ENCODE results near the gene CDH23.

The CDH23 gene

DNA sequence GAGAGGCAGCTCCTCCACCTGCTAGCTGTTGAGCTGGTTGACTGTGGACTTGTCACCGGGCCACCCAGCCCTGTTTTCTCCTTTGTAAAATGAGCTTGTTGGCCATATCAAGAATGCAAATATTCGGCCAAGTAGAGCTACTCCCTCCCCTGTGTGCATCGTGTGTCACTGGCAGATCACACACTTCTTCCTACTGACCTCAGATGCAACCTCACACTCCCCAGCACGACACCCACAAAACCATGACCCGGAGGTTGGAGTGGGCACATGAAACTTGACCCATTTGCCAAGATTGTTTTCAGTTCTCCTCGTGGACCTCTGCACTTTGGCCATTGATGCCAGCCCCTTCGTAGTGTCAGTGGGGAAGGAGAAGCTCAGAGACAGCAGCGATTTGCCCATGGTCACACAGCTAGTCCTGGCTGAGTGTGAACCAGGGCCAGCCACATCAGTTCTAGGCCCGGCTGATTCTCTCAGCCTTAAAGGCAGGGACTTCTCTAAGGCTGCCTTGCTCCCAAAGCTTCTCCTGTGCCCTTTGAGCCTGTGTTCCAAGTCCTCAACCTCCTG, 101.1 kb downstream of the CDH23 start:
- no peak for TF ChIP-seq ZFX (IDR thresholded peaks at IDR 0.05; ENCODE audit: borderline replicate concordance)
- TF ChIP-seq, protein P1, sequence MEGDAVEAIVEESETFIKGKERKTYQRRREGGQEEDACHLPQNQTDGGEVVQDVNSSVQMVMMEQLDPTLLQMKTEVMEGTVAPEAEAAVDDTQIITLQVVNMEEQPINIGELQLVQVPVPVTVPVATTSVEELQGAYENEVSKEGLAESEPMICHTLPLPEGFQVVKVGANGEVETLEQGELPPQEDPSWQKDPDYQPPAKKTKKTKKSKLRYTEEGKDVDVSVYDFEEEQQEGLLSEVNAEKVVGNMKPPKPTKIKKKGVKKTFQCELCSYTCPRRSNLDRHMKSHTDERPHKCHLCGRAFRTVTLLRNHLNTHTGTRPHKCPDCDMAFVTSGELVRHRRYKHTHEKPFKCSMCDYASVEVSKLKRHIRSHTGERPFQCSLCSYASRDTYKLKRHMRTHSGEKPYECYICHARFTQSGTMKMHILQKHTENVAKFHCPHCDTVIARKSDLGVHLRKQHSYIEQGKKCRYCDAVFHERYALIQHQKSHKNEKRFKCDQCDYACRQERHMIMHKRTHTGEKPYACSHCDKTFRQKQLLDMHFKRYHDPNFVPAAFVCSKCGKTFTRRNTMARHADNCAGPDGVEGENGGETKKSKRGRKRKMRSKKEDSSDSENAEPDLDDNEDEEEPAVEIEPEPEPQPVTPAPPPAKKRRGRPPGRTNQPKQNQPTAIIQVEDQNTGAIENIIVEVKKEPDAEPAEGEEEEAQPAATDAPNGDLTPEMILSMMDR (IDR thresholded peaks at IDR 0.05), result no peak
- H3K27ac ChIP-seq, result no peak overlapping the region

GRCh38 chr10:71501402-71501801, 104.7 kb downstream of the CDH23 start:
- no peak overlapping the region for H3K27ac ChIP-seq
- TF ChIP-seq ZFX (IDR thresholded peaks at IDR 0.05; ENCODE audit: borderline replicate concordance), result no peak
- TF ChIP-seq, protein P1 (IDR thresholded peaks at IDR 0.05), result no peak

GRCh38 chr10:71502190-71502589, 105.5 kb downstream of the CDH23 start:
- TF ChIP-seq, protein P1 (IDR thresholded peaks at IDR 0.05), result no peak
- TF ChIP-seq ZFX (IDR thresholded peaks at IDR 0.05; ENCODE audit: borderline replicate concordance), result no peak

DNA sequence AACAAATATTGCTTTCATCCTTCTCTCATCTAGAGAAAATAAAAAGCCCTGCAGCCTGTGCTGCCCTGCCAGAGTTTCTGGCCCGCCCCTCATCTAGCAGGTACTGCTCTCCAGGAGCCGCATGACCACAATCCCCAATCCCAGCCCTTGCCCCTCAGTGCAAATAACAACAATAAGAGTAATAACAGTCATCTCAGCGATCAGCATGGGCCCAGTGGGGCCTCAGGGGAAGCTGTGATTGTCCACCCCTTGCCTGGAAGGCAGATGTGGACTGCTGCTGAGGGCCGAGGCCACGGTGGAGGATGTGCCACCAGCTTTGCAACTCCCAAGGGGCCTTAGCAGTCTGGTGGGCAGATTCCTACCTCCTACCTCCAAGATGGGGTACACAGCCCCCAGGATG, 106.1 kb downstream of the CDH23 start:
- TF ChIP-seq, protein P1 (IDR thresholded peaks at IDR 0.05), result no peak
- TF ChIP-seq ZFX (IDR thresholded peaks at IDR 0.05; ENCODE audit: borderline replicate concordance), result no peak
- H3K27ac ChIP-seq, result no peak overlapping the region

More at GRCh38 chr10:71502190-71502589, 105.5 kb downstream of the CDH23 start:
- H3K27ac ChIP-seq, result no peak overlapping the region

- no peak for TF ChIP-seq ZFX (IDR thresholded peaks at IDR 0.05; ENCODE audit: borderline replicate concordance)
- TF ChIP-seq, protein P1 (IDR thresholded peaks at IDR 0.05), result no peak
- peak overlapping the region; percentile 63 for H3K27ac ChIP-seq
Measured at GRCh38 chr10:71504168-71504567, 107.4 kb downstream of the CDH23 start.

DNA sequence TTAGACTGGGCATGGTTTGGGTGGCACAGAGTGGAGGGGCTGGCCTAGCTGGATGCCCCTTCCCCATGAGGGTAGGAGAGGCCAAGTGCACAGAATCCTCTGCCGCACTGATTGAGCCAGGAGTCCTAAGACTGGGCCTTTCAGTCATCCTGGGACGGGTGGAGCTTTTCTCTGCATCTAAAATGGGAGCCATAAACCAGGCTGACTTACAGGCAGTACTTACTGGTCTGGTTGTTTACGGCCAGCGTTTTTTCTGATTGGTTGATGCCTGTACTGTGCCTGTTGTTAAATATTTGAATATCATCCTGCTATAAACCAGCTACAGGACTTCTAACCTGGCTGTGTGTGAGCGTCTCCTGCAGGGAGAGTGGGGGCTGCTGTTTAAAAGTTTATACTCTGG, 107.8 kb downstream of the CDH23 start:
- TF ChIP-seq, protein P1 (IDR thresholded peaks at IDR 0.05), result no peak
- no peak for TF ChIP-seq ZFX (IDR thresholded peaks at IDR 0.05; ENCODE audit: borderline replicate concordance)
- peak overlapping the region; percentile 63 for H3K27ac ChIP-seq

GRCh38 chr10:71505862-71506261, 109.1 kb downstream of the CDH23 start:
- TF ChIP-seq, protein P1 (IDR thresholded peaks at IDR 0.05), result no peak
- no peak for TF ChIP-seq ZFX (IDR thresholded peaks at IDR 0.05; ENCODE audit: borderline replicate concordance)

More at GRCh38 chr10:71505862-71506261, 109.1 kb downstream of the CDH23 start:
- H3K27ac ChIP-seq, result no peak overlapping the region; the same call in 1 of the 2 replicates

Data from 22Rv1 (cell line).